Activated CD8-positive, alpha-beta memory T cell treated with anti-CD3 and anti-CD28 coated beads, Interleukin-2, amount 50 U/mL, for 1 hour (primary cell): Measurements from ENCODE around the gene VPS54.

Source experiments
- DNase-seq: peaks from one replicate; pipeline ENCODE4 v3.0.0-alpha.2; 2020; ENCODE audit errors: extremely low read depth

Gene VPS54

DNA sequence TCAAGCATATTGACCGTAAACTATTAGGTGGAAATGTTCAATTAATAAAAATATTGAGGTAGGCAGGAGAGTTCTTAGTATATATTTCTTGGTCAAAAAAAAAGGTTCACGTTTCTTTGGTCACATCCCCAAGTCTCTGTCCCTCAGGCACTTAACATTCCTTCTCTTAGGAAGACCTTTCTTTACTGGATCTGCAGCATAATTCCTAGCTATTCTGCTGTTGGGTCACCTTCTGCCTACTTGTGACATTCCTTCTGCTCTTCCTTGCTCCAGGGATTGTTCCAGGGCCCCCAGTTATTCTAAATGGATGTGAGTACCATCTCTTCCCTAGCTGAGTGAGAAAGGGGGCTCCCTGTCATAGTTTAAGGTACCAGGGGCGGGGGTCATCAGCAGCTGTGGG, 173.4 kb downstream of the VPS54 start:
- DNase-seq, result no peak

DNA sequence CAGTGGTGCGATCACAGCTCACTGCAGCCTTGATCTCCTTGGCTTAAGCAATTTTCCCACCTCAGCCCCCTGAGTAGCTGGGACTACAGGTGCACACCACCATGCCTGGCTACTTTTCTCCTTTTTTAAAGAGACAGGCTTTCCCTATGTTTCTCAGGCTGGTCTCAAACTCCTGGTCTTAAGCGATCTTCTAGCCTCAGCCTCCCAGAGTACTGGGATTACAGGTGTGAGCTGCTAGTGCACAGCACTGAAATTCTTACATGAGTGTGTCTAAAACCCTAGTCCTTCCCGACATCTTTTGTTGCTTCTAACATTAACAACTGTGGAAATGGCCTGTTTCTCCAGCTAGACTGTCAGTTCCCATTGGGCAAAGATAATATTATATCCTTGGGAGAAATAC, 174.6 kb downstream of the VPS54 start:
- DNase-seq, result no peak

DNA sequence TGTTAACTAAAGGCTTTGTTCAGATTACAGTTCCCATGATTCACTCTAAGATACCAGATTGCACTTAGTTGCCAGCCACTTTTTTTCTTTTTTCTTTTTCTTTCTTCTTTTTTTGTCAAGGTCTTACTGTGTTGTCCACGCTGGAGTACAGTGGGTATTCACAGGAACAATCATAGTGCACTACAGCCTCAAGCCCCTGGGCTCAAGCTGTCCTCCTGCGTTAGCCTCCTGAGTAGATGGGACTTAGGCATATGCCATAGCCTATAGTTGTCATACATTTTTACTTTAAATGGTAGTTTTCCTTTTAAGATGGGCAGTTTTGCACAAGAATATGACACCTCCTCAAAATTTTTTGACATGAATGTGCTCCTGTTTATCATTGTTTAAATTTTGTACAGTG, 175.4 kb downstream of the VPS54 start:
- DNase-seq, result no peak

DNA sequence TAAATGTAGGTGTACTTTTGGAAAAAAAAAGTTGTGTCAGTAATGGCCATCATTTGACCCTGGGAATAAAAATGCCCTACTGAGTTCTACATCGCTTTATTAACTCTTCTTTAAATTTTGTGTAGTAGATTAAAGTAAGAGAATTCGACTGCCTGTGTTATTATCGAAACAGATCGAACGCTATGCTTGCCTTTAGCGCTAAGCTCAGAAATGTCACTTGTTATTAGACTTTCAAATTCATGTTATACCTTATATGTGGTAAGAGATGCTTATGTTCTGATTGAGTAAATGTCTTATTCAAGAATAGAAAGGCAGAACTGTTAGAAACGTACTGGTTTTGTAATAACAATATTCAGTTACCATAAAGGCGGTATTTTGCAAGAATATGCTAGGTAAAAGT, 176.1 kb downstream of the VPS54 start:
- no peak for DNase-seq

DNA sequence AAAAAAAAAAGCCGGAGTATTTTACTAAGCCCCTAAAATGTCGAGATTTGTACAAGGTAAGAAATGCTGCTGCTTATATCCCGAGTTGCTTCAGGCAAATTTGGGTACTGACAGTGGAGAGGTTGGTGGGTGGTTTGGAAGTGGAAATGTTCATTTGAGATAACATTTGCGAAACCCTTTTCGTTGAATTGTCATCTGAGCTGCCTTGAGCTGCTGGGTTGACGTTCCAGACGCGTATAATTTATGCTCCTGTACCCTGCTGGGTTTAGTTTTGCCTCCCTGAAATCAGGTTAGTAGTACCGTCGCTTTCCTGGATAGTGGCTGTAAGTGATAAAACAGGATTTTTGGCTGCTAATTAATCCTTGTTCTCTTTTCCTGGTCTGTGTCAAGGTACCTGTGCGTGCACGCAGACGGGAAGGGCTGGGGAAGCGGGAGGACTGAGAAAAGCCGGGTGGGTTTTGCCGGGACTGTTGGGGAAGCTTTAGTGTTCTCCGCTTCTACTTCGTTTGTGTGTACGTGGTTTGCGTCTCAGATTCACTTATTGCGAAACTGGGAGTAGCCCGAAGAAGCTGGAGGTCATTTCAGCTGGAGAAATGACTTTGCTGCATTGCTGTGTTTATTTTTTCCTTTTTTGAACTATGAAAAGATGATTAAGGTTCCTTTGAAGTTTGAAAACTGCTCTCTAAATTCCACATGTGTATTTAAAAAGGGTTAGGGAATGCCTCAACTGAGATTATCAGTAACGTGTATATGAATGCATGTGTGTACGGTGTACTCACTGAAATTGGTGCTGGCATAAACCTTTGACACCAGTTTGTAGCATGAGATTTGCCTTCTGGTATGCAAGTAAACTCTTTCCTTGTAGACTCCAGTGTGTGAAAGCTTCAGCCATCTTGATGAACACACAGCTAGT, 176.8 kb downstream of the VPS54 start:
- no peak for DNase-seq
